Mesendoderm (in vitro differentiated cells): ENCODE measurements around the gene IQSEC1.

ENCODE experiments used
- DNase-seq: peaks from one replicate; pipeline ENCODE4 v3.0.0; 2013
- H2AK5ac ChIP-seq: 2 replicates; pipeline ENCODE4 v1.6.1; 2013; ENCODE audit warnings: low read length, inconsistent platforms
- H2BK120ac ChIP-seq: 2 replicates; pipeline ENCODE4 v1.6.1; 2013; ENCODE audit warnings: low read depth, mild to moderate bottlenecking, low read length, moderate library complexity, mixed read lengths
- H2BK15ac ChIP-seq: replicated peaks from 2 replicates; pipeline ENCODE4 v1.6.1; 2013; ENCODE audit warnings: low read depth, mild to moderate bottlenecking, moderate library complexity
- H2BK5ac ChIP-seq: 2 replicates; pipeline ENCODE4 v1.6.1; 2013; ENCODE audit warnings: low read length, inconsistent platforms
- H3K18ac ChIP-seq: 2 replicates; pipeline ENCODE4 v1.6.1; 2013; ENCODE audit warnings: mild to moderate bottlenecking, low read length, mixed read lengths
- H3K23ac ChIP-seq: one replicate; pipeline ENCODE4 v1.6.1; 2013; ENCODE audit warnings: low read length
- H3K27ac ChIP-seq: 2 replicates; pipeline ENCODE4 v1.5.1; 2013; ENCODE audit warnings: low read depth, mild to moderate bottlenecking, inconsistent platforms, low read length, moderate library complexity
- H3K27me3 ChIP-seq: 2 replicates; pipeline ENCODE4 v1.6.1; 2013; ENCODE audit warnings: low read length, control low read depth, mild to moderate bottlenecking, inconsistent platforms; ENCODE audit not compliant: insufficient read depth, poor library complexity
- H3K36me3 ChIP-seq: 2 replicates; pipeline ENCODE4 v1.6.1; 2013; ENCODE audit warnings: low read length, inconsistent platforms; ENCODE audit not compliant: control insufficient read depth, insufficient read depth
- H3K4ac ChIP-seq: one replicate; pipeline ENCODE4 v1.6.1; 2013; ENCODE audit warnings: low read depth, mild to moderate bottlenecking, low read length, moderate library complexity
- H3K4me1 ChIP-seq: 2 replicates; pipeline ENCODE4 v1.6.1; 2013; ENCODE audit warnings: low read depth, low read length, inconsistent platforms; ENCODE audit not compliant: control insufficient read depth
- H3K4me2 ChIP-seq: 2 replicates; pipeline ENCODE4 v1.6.1; 2013; ENCODE audit warnings: low read length
- H3K4me3 ChIP-seq: 2 replicates; pipeline ENCODE4 v1.5.1; 2013; ENCODE audit warnings: mild to moderate bottlenecking, low read length
- H3K56ac ChIP-seq: one replicate; pipeline ENCODE4 v1.6.1; 2013; ENCODE audit warnings: low read length
- H3K79me1 ChIP-seq: 2 replicates; pipeline ENCODE4 v1.6.1; 2013; ENCODE audit warnings: low read length, inconsistent platforms
- H3K79me2 ChIP-seq: 2 replicates; pipeline ENCODE4 v1.6.1; 2013; ENCODE audit warnings: mild to moderate bottlenecking, low read length; ENCODE audit not compliant: control insufficient read depth, insufficient read depth
- H3K9ac ChIP-seq: 2 replicates; pipeline ENCODE4 v1.6.1; 2013; ENCODE audit warnings: low read length, inconsistent platforms
- H4K5ac ChIP-seq: one replicate; pipeline ENCODE4 v1.6.1; 2013; ENCODE audit warnings: low read length
- H4K8ac ChIP-seq: one replicate; pipeline ENCODE4 v1.6.1; 2013; ENCODE audit warnings: low read depth, mild to moderate bottlenecking, control low read depth, low read length, moderate library complexity
- WGBS: extraction: QIAGEN DNeasy Blood & Tissue Kit; methylation state at CpG from one replicate; pipeline ENCODE4 v1.1.7; 2013; ENCODE audit warnings: low lambda C conversion rate, missing lambda C conversion rate; ENCODE audit not compliant: insufficient coverage; ENCODE audit errors: extremely low coverage; 5-methylcytosine and 5-hydroxymethylcytosine counted together

Gene IQSEC1

DNA sequence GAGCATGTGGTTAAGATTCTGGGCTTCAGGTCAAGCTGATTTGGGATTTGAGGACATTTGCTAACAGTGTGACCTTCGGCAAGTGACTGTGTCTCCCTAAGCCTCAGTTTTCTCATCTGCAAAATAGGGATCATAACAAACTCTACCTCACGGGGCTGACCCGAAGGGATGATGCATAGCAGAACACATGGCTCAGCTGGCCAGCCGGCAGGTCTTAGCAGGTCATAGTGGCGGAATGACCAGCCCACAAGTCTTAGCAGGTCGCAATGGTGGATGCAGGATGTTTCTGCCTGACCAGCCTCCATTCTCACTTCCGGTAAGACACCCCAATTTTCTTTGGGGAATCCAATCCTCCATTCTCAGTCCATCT, 63.3 kb downstream of the IQSEC1 start:
- H3K36me3 ChIP-seq = no peaks in the 10 kb centered on the region
- no peak overlapping the region for H4K8ac ChIP-seq
- H3K56ac ChIP-seq = no peak overlapping the region
- DNase-seq = no peak
- no CpG with 5 or more reads among the region's 7 CpGs for WGBS
- no peak overlapping the region for H3K4ac ChIP-seq
- H2BK5ac ChIP-seq = no peak overlapping the region
- no peaks in the 10 kb centered on the region for H3K79me2 ChIP-seq
- H3K79me1 ChIP-seq = no peaks in the 10 kb centered on the region
- H3K27ac ChIP-seq = no peak overlapping the region
- H3K27me3 ChIP-seq = no peaks in the 10 kb centered on the region
- H2BK120ac ChIP-seq = no peak overlapping the region
- H3K18ac ChIP-seq = no peak overlapping the region
- H3K4me1 ChIP-seq = peaks cover 3% of the 10 kb centered on the region
- no peak overlapping the region for H3K9ac ChIP-seq
- H2AK5ac ChIP-seq = no peak overlapping the region
- H3K4me3 ChIP-seq = no peak overlapping the region
- H3K23ac ChIP-seq = no peak overlapping the region
- no peak overlapping the region for H3K4me2 ChIP-seq
- no peak overlapping the region for H4K5ac ChIP-seq
- no peak overlapping the region for H2BK15ac ChIP-seq

DNA sequence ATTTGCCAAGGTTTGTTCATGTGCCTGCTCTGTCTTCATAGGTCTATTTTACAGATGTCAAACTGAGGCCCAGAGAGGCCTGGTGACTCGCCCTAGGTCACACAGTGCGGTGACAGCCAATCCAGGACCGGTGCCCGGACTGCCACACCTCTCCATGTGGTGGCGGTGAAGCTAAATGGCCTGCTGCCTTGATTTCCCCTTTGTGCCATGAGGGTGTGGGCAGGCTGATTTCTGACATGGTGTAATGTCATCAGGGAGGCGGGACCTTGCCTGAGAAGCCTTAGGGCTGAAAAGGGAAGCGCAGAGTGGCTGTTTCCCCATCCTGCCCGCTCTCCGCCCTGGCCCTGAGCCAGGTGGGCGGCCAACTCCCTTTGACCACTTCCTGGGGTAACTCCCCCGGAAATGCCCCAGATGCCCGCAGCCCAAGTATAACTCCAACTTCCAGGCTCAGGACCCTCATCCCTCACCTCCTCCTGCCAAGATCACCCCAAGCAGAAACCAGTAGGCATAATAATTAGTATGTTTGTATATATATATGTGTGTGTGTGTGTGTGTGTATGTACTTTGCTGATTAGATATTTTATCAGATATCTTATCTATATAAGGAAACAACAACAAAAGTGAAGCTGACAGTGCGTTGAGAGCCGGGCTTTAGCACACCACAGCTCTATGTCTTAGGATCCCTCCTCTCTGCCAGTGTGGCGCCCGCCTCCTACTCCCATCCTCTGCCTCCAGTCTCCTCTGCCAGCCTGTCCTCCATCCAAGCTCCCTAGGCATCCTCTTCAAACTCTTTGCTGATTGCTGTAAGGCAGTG, 63.9 kb downstream of the IQSEC1 start:
- no peaks in the 10 kb centered on the region for H3K79me2 ChIP-seq
- no peak overlapping the region for H3K4me2 ChIP-seq
- H3K36me3 ChIP-seq = no peaks in the 10 kb centered on the region
- H4K5ac ChIP-seq = no peak overlapping the region
- H3K27ac ChIP-seq = no peak overlapping the region
- WGBS = no CpG with 5 or more reads among the region's 16 CpGs
- H3K27me3 ChIP-seq = no peaks in the 10 kb centered on the region
- no peak overlapping the region for H3K56ac ChIP-seq
- no peak overlapping the region for H2BK120ac ChIP-seq
- no peak overlapping the region for H2BK5ac ChIP-seq
- no peak overlapping the region for H3K9ac ChIP-seq
- H2AK5ac ChIP-seq = no peak overlapping the region
- H3K4me3 ChIP-seq = no peak overlapping the region
- no peak overlapping the region for H3K23ac ChIP-seq
- H4K8ac ChIP-seq = no peak overlapping the region
- H3K18ac ChIP-seq = no peak overlapping the region
- no peaks in the 10 kb centered on the region for H3K79me1 ChIP-seq
- H2BK15ac ChIP-seq = no peak overlapping the region
- H3K4me1 ChIP-seq = peaks cover 3% of the 10 kb centered on the region
- no peak overlapping the region for H3K4ac ChIP-seq
- DNase-seq = no peak

DNA sequence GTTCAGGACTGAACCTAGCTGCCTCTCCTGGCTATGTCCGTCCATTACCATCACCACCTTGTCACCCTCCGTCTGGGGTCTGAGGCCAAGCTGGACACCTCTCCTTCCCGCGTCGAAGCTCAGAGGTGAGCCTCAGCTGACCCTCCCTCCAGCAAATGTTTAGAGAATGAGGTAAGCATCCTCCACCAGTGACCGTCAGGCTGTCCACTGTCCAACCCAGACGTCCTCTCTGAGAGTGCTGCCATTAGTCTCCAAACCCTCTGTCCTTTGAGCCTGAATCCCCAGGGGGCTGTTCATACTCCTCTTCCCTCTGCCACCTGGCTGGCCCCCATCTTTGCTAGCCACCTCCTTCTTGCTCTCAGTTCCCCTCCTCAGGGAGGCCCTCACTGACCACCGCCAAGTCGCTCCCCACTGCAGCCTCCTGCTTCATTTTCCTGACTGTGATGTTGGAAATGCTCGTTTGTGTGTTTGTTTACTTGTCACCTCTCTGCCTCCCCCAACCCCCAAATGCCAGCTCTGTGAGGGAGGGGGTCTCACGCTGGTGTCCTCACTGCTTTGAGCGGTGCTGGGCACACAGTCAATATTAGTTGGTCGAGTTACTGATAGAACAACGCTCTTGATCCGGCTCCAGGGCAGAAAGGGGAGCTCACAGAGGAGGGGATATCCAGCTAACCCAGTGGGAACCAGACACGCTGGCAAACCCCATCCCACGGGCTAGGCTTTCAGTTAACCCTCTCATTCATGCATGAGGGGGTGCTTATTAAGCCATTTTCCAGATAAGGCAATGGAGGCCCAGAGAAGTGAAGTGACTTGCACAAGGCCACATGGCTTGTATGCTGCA, 64.9 kb downstream of the IQSEC1 start:
- no peak overlapping the region for H3K27ac ChIP-seq
- H3K4me3 ChIP-seq = no peak overlapping the region
- no peak overlapping the region for H2BK15ac ChIP-seq
- DNase-seq = no peak
- H3K4me2 ChIP-seq = no peak overlapping the region
- no peak overlapping the region for H2AK5ac ChIP-seq
- H3K27me3 ChIP-seq = no peaks in the 10 kb centered on the region
- H3K23ac ChIP-seq = no peak overlapping the region
- H3K56ac ChIP-seq = no peak overlapping the region
- no peak overlapping the region for H2BK5ac ChIP-seq
- peaks cover 5% of the 10 kb centered on the region for H3K4me1 ChIP-seq
- H3K9ac ChIP-seq = no peak overlapping the region
- no peaks in the 10 kb centered on the region for H3K36me3 ChIP-seq
- H4K8ac ChIP-seq = no peak overlapping the region
- no peak overlapping the region for H4K5ac ChIP-seq
- H3K79me2 ChIP-seq = no peaks in the 10 kb centered on the region
- no peak overlapping the region for H2BK120ac ChIP-seq
- no peak overlapping the region for H3K4ac ChIP-seq
- H3K18ac ChIP-seq = no peak overlapping the region
- no CpG with 5 or more reads among the region's 17 CpGs for WGBS
- no peaks in the 10 kb centered on the region for H3K79me1 ChIP-seq

DNA sequence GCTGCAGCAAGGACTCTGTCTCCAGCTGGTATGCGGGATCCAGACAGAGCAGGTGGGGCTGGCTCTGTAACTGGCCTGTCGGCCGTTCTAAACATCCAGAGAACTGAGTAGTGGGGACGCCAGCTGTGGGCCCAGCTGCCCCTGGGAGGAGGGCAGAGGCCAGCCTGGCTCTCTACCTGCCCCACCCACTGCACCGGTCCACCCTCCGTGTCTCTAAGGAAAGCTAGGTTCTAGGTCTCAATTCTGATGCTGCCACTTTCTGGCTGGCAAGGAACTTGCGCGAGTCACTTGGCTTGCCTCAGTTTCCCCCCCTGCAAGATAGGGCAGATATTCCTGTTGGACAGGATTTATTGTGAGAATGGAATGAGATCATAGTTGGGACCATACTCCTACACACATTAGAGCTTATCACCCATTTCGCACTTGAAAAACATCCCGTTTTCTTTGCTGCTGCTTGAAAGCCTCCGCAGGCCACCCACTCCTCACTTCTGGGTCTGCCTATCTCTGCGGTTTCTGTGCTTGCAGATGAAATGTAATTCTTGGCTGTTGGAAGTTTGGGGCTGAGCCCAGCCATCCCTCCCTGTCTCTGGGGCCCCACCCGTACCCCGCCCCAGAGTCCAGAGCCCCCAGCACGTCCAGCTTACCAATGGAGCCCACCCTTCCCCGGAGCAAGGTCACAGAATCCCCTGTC, 65.8 kb downstream of the IQSEC1 start:
- Histone ChIP-seq H3K36me3 (no peaks in the 10 kb centered on the region), H3K27me3 (no peaks in the 10 kb centered on the region), H3K4ac (no peak overlapping the region), H2AK5ac (no peak overlapping the region), H3K23ac (no peak overlapping the region), H2BK120ac (no peak overlapping the region), H3K9ac (no peak overlapping the region), H3K27ac (no peak overlapping the region), H2BK5ac (no peak overlapping the region), H3K4me2 (no peak overlapping the region), H3K56ac (no peak overlapping the region), H3K18ac (no peak overlapping the region), H2BK15ac (no peak overlapping the region), H3K79me2 (no peaks in the 10 kb centered on the region), H3K4me1 (peaks cover 5% of the 10 kb centered on the region), H3K79me1 (no peaks in the 10 kb centered on the region), H3K4me3 (no peak overlapping the region), H4K5ac (no peak overlapping the region), H4K8ac (no peak overlapping the region)
- DNase-seq = no peak
- WGBS = no CpG with 5 or more reads among the region's 16 CpGs

DNA sequence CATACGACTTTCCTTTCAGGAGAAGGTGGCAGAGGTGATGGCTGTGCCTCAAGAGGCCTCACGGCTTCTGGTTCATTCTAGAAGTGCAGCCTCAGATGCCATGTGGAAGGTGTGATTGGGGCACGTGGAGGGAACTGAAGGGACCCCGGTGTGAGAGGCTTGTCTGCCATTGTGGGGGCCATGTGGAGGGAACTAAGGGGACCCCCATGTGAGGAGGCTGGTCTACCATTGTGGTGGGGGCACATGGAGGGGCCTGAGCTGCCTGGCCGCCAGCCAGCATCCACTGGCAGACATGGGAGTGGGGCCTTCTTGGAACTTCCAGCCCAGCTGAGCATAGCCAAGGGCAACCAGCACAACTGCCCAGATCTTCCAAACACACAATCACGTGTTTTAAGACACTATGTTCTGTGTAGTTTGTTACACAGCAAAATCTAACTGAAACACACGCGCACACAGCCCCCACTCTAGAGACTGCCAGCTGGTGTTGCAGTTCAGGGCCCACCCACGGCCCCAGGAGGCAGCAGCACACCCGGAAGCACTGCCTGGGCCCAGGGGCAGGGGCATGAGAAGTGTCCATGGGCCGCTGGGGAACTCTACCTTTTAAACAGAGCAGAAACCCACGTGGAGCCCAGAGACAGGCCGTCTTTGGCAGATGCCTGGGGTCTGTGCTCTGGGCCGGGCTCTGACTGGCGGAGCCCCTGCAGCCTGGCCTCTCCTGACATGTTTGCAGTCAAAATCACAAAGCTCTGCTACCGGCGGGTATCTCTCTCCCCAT, 66.8 kb downstream of the IQSEC1 start:
- no peak for DNase-seq
- no peak overlapping the region for H4K5ac ChIP-seq
- H3K36me3 ChIP-seq = no peaks in the 10 kb centered on the region
- no peak overlapping the region for H3K4ac ChIP-seq
- H3K4me3 ChIP-seq = no peak overlapping the region
- no peaks in the 10 kb centered on the region for H3K79me2 ChIP-seq
- no CpG with 5 or more reads among the region's 17 CpGs for WGBS
- no peak overlapping the region for H2BK5ac ChIP-seq
- H2AK5ac ChIP-seq = no peak overlapping the region
- H3K4me1 ChIP-seq = peaks cover 4% of the 10 kb centered on the region
- no peak overlapping the region for H3K56ac ChIP-seq
- H3K9ac ChIP-seq = no peak overlapping the region
- no peak overlapping the region for H3K27ac ChIP-seq
- no peak overlapping the region for H4K8ac ChIP-seq
- no peak overlapping the region for H3K23ac ChIP-seq
- H3K79me1 ChIP-seq = no peaks in the 10 kb centered on the region
- H2BK120ac ChIP-seq = no peak overlapping the region
- H2BK15ac ChIP-seq = no peak overlapping the region
- no peak overlapping the region for H3K4me2 ChIP-seq
- H3K27me3 ChIP-seq = no peaks in the 10 kb centered on the region
- H3K18ac ChIP-seq = no peak overlapping the region
